B cell (primary cell): ENCODE data around the gene KARS1. TPM values are rescaled to one million over a fixed set of nuclear protein-coding genes. Genes with fewer than 3 reads are reported as not detected.

Experiments
- ATAC-seq: fragments of 200-7000 bp; cut with Tn5 transposase; one replicate; pipeline ENCODE4 v1.10.0; 2021; ENCODE audit warnings: low read depth, mild to moderate bottlenecking, moderate number of reproducible peaks, moderate library complexity
- CTCF ChIA-PET: fragments of 350-600 bp; sonication (Branson Sonifier 250); formaldehyde crosslinking; loops from one replicate; lab custom pipeline; 2021; ENCODE audit warnings: antibody characterized with exemption, inconsistent platforms; lab: Charles Lee
- POLR2A ChIA-PET: fragments of 350-600 bp; sonication (Branson Sonifier 250); formaldehyde crosslinking; loops from one replicate; lab custom pipeline; 2021; ENCODE audit warnings: antibody characterized with exemption; lab: Charles Lee
- DNase-seq: peaks from one replicate; pipeline ENCODE4 v3.0.0; 2013
- H2AFZ ChIP-seq: 2 replicates; pipeline ENCODE4 v1.6.1; 2012; ENCODE audit warnings: mild to moderate bottlenecking, low read depth, low read length; ENCODE audit not compliant: insufficient read depth, poor library complexity, severe bottlenecking
- H3K27ac ChIP-seq, 2 donors: 1 replicate in 1 of 2; 2 replicates in 1 of 2; pipeline ENCODE4 v1.5.1; 2012 to 2013; ENCODE audit warnings: low read length in 2 of 2, mild to moderate bottlenecking in 2 of 2, moderate library complexity in 1 of 2
- H3K27me3 ChIP-seq, 4 experiments: fragments of 200-600 bp in 1 of 4; sonication (generic) in 1 of 4; replicated peaks in 1 of 4; 1 replicate in 2 of 4; 2 replicates in 2 of 4; pipeline versions ENCODE4 v1.6.1 to v1.7.0; 2013 to 2016; ENCODE audit warnings: low read length in 3 of 4, mild to moderate bottlenecking in 2 of 4, mixed read lengths in 1 of 4, moderate library complexity in 1 of 4; ENCODE audit not compliant: insufficient read depth in 4 of 4, control insufficient read depth in 3 of 4; ENCODE audit errors: control extremely low read depth in 1 of 4
- H3K36me3 ChIP-seq, 2 experiments: replicated peaks in 1 of 2; 1 replicate in 1 of 2; 2 replicates in 1 of 2; pipeline versions ENCODE4 v1.6.1 to v1.7.1; 2013; ENCODE audit warnings: low read length in 1 of 2; ENCODE audit not compliant: insufficient read depth in 2 of 2, control insufficient read depth in 1 of 2; ENCODE audit errors: control extremely low read depth in 1 of 2, extremely low read depth in 1 of 2
- H3K4me1 ChIP-seq, 2 donors: fragments of 200-600 bp in 1 of 2; sonication (generic) in 1 of 2; 1 replicate in 1 of 2; 2 replicates in 1 of 2; pipeline versions ENCODE4 v1.5.1 to v1.6.1; 2013 to 2017; ENCODE audit warnings: low read length in 2 of 2; ENCODE audit not compliant: control insufficient read depth in 2 of 2, insufficient read depth in 2 of 2
- H3K4me2 ChIP-seq: replicated peaks from 2 replicates; pipeline ENCODE3; 2012; ENCODE audit warnings: mild to moderate bottlenecking, low read depth, low read length; ENCODE audit not compliant: poor library complexity, severe bottlenecking
- H3K4me3 ChIP-seq, 5 experiments: fragments of 200-600 bp in 1 of 5; sonication (generic) in 1 of 5; 1 replicate in 3 of 5; 2 replicates in 2 of 5; pipeline versions ENCODE4 v1.5.1 to v1.7.0; 2011 to 2016; ENCODE audit warnings: low read length in 4 of 5, mild to moderate bottlenecking in 4 of 5, low read depth in 2 of 5, control low read depth in 1 of 5, moderate library complexity in 1 of 5; ENCODE audit not compliant: insufficient read depth in 1 of 5; ENCODE audit errors: control extremely low read depth in 1 of 5, extremely low read depth in 1 of 5
- H3K79me2 ChIP-seq: fragments of 200-600 bp; sonication (generic); one replicate; pipeline ENCODE4 v1.6.0; 2016; ENCODE audit warnings: low read length; ENCODE audit not compliant: control insufficient read depth, insufficient read depth
- H3K9ac ChIP-seq: fragments of 200-600 bp; sonication (generic); 2 replicates; pipeline ENCODE4 v1.6.1; 2017; ENCODE audit warnings: mild to moderate bottlenecking, low read length, moderate library complexity
- H3K9me3 ChIP-seq, 3 donors: one replicate each; pipeline versions ENCODE4 v1.6.1 to v1.7.1; 2013; ENCODE audit warnings: low read length in 2 of 3; ENCODE audit not compliant: control insufficient read depth in 2 of 3, insufficient read depth in 1 of 3; ENCODE audit errors: control extremely low read depth in 1 of 3
- H4K20me1 ChIP-seq: 2 replicates; pipeline ENCODE4 v1.6.0; 2012; ENCODE audit warnings: mild to moderate bottlenecking, low read length; ENCODE audit not compliant: insufficient read depth, control insufficient read depth, poor library complexity, severe bottlenecking
- H3K27ac Mint-ChIP-seq: one replicate; pipeline ENCODE4 v1.8.0; 2021; ENCODE audit warnings: mixed read lengths
- H3K27me3 Mint-ChIP-seq: one replicate; pipeline ENCODE4 v1.8.0; 2021; ENCODE audit warnings: mixed read lengths
- H3K4me1 Mint-ChIP-seq: one replicate; pipeline ENCODE4 v1.8.0; 2021; ENCODE audit warnings: mixed read lengths
- H3K4me3 Mint-ChIP-seq: one replicate; pipeline ENCODE4 v1.8.0; 2021; ENCODE audit warnings: mixed read lengths
- H3K9me3 Mint-ChIP-seq: one replicate; pipeline ENCODE4 v1.8.0; 2022; ENCODE audit warnings: mixed read lengths; ENCODE audit not compliant: insufficient read depth
- EZH2 ChIP-seq: IDR thresholded peaks from 2 replicates; pipeline ENCODE4 v1.6.1; 2012; ENCODE audit warnings: borderline replicate concordance, low read depth, mild to moderate bottlenecking, moderate library complexity, low read length; ENCODE audit not compliant: insufficient read depth, poor library complexity, severe bottlenecking
- WGBS: methylation state at CpG from one replicate; pipeline ENCODE4 v1.1.5; 2013; ENCODE audit warnings: missing lambda C conversion rate; ENCODE audit not compliant: insufficient coverage; 5-methylcytosine and 5-hydroxymethylcytosine counted together
- intact Hi-C: fragments of 100-400 bp; cut with micrococcal nuclease; formaldehyde crosslinking; loops from one replicate; pipeline ENCODE4 v1.10.0; 2022
- polyA plus RNA-seq: library from polyadenylated mRNA; depleted of rRNA; stranded (reverse); fragments of >200 nt; gene quantifications from 2 replicates; pipeline ENCODE4 v1.2.3, GENCODE V29; 2012
- total RNA-seq, 2 donors: library from RNA; stranded (reverse); fragments of 120-200 nt in 1 of 2; gene quantifications; 1 replicate in 1 of 2; 2 replicates in 1 of 2; pipeline versions ENCODE4 v1.2.3 to v1.2.4, GENCODE V29; 2013 to 2022
- TF ChIP-seq, protein P1 (sequence below): fragments of 200-600 bp; IDR thresholded peaks from one replicate; pipeline ENCODE4 v1.8.0; 2022; ENCODE audit warnings: antibody characterized with exemption, mild to moderate bottlenecking

Gene KARS1
- total and polyA plus RNA-seq, 2 donors (not counting 1 experiment from before 2014, with no cell fraction given), result 70.7 to 114 TPM

DNA sequence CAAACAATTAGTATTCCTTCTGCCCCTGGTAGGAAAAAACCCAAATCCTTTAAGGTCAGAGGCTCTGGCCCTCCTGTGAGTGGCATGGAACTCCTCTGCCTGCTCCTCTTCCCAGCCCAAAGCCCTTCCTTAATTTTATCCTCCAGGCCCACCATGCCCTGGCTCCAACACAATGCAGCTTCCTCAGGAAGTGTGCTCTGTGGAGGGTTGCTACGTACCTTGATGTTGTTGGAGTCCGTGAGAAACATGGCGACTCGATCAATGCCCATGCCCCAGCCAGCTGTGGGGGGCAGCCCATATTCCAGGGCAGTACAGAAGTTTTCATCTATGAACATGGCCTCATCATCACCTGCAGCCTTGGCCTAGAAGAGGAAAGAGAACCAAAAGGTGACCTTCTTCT is 19.1 kb downstream of the KARS1 start:
- H3K9me3 ChIP-seq, result no peaks in the 10 kb centered on the region
- no CpG with 5 or more reads among the region's 4 CpGs for WGBS

DNA sequence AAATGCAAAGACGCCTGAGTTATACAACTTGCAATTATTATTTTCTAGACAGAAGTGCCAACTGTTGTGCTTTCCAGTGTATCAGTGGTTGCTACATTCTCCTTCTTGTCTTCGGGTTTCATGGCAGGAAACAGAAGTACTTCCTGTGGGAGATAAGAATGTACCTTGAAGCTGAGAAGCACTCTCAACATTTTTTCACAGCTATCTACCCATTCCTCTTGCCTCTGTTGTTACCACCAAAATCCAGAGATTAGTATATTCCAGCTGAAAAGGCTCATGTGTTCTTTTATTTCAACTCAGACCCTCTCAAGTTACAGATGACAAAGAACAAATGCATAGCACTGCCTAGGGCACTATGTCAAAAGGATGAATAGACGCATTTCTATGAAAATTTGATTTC is 19.6 kb downstream of the KARS1 start:
- H3K4me1 Mint-ChIP-seq, result peaks cover 5% of the 10 kb centered on the region

More for the DNA sequence above, 19.1 kb downstream of the KARS1 start:
- ChIA-PET POLR2A (interaction anchor here (0.5 kb wide), 1 partner anchor 8 kb away, joined by 3 read pairs; no protein-coding TSS in a partner anchor), CTCF (interaction anchor here (1.0 kb wide), 1 partner anchor 23 kb away, joined by 3 read pairs; no protein-coding TSS in a partner anchor)
- Histone ChIP-seq H3K9ac (no peak overlapping the region), H3K27ac (peak overlapping the region in 1 of 2 donors; percentile 32), H3K4me2 (no peak overlapping the region), H4K20me1 (no peaks in the 10 kb centered on the region), H3K79me2 (no peaks in the 10 kb centered on the region), H3K36me3 (peaks cover 3 to 71% of the 10 kb centered on the region in 2 experiments), H3K4me3 (no peak overlapping the region), H3K4me1 (peaks cover 0 to 4% of the 10 kb centered on the region in 2 donors), H3K27me3 (no peaks in the 10 kb centered on the region), H2AFZ (no peak overlapping the region)
- DNase-seq (no peak), ATAC-seq (no peak)
- H3K4me1 Mint-ChIP-seq, result peaks cover 1% of the 10 kb centered on the region
- TF ChIP-seq EZH2, result no peak
- TF ChIP-seq, protein P1, sequence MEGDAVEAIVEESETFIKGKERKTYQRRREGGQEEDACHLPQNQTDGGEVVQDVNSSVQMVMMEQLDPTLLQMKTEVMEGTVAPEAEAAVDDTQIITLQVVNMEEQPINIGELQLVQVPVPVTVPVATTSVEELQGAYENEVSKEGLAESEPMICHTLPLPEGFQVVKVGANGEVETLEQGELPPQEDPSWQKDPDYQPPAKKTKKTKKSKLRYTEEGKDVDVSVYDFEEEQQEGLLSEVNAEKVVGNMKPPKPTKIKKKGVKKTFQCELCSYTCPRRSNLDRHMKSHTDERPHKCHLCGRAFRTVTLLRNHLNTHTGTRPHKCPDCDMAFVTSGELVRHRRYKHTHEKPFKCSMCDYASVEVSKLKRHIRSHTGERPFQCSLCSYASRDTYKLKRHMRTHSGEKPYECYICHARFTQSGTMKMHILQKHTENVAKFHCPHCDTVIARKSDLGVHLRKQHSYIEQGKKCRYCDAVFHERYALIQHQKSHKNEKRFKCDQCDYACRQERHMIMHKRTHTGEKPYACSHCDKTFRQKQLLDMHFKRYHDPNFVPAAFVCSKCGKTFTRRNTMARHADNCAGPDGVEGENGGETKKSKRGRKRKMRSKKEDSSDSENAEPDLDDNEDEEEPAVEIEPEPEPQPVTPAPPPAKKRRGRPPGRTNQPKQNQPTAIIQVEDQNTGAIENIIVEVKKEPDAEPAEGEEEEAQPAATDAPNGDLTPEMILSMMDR, result no peak
- no peak overlapping the region for H3K4me3 Mint-ChIP-seq
- no peaks in the 10 kb centered on the region for H3K9me3 Mint-ChIP-seq
- H3K27ac Mint-ChIP-seq, result no peak overlapping the region
- intact Hi-C loops, result no loop called here
- no peaks in the 10 kb centered on the region for H3K27me3 Mint-ChIP-seq

More for the DNA sequence above, 19.6 kb downstream of the KARS1 start:
- TF ChIP-seq, protein P1, result no peak
- TF ChIP-seq EZH2, result no peak
- Histone ChIP-seq H3K79me2 (no peaks in the 10 kb centered on the region), H3K27ac (peak overlapping the region in 1 of 2 donors; percentile 32), H3K4me2 (no peak overlapping the region), H3K4me1 (peaks cover 0 to 4% of the 10 kb centered on the region in 2 donors), H3K9ac (no peak overlapping the region), H4K20me1 (no peaks in the 10 kb centered on the region), H2AFZ (no peak overlapping the region), H3K36me3 (peaks cover 3 to 66% of the 10 kb centered on the region in 2 experiments), H3K27me3 (no peaks in the 10 kb centered on the region), H3K9me3 (no peaks in the 10 kb centered on the region), H3K4me3 (no peak overlapping the region)
- POLR2A ChIA-PET, result interaction anchor here (0.5 kb wide), 1 partner anchor 8 kb away, joined by 3 read pairs; no protein-coding TSS in a partner anchor
- Mint-ChIP-seq H3K27me3 (no peaks in the 10 kb centered on the region), H3K27ac (no peak overlapping the region), H3K9me3 (no peaks in the 10 kb centered on the region), H3K4me3 (no peak overlapping the region)
- no peak for ATAC-seq
- no peak for DNase-seq
- CTCF ChIA-PET, result interaction anchor here (1.0 kb wide), 1 partner anchor 23 kb away, joined by 3 read pairs; no protein-coding TSS in a partner anchor
- no CpG with 5 or more reads among the region's 3 CpGs for WGBS
- intact Hi-C loops, result no loop called here
